Stimulated activated naive CD8-positive, alpha-beta T cell treated with anti-CD3 and anti-CD28 coated beads, Interleukin-15, amount 100 ng/mL, for 72 hours (primary cell): ENCODE measurements around the gene HOXD10.

Source experiments
- ATAC-seq: fragments of 150-1000 bp; cut with Tn5 transposase; 2 replicates; pipeline ENCODE4 v1.10.0; 2021; ENCODE audit warnings: mild to moderate bottlenecking, moderate library complexity
- DNase-seq, 2 donors: peaks; one replicate each; pipeline ENCODE4 v3.0.0; 2021 to 2022
- H3K27ac Mint-ChIP-seq, 2 donors: one replicate each; pipeline ENCODE4 v1.8.0; 2022; ENCODE audit warnings: mild to moderate bottlenecking in 2 of 2, mixed read lengths in 2 of 2, moderate library complexity in 2 of 2
- H3K27me3 Mint-ChIP-seq: one replicate; pipeline ENCODE4 v1.8.0; 2022; ENCODE audit warnings: mixed read lengths
- H3K4me1 Mint-ChIP-seq: one replicate; pipeline ENCODE4 v1.8.0; 2022; ENCODE audit warnings: mild to moderate bottlenecking, mixed read lengths
- H3K4me3 Mint-ChIP-seq, 2 donors: one replicate each; pipeline ENCODE4 v1.8.0; 2022; ENCODE audit warnings: mild to moderate bottlenecking in 2 of 2, mixed read lengths in 2 of 2, moderate library complexity in 1 of 2
- H3K9me3 Mint-ChIP-seq, 2 donors: one replicate each; pipeline ENCODE4 v1.8.0; 2022; ENCODE audit warnings: mixed read lengths in 2 of 2

Gene HOXD10

GRCh38 chr2:176150584-176151441 lies 34.2 kb downstream of the HOXD10 start:
- no peaks in the 10 kb centered on the region for H3K9me3 Mint-ChIP-seq
- ATAC-seq (no peak), DNase-seq (no peak)
- H3K4me3 Mint-ChIP-seq = no peak overlapping the region
- peaks cover 99% of the 10 kb centered on the region for H3K27me3 Mint-ChIP-seq
- H3K4me1 Mint-ChIP-seq = peaks cover 14% of the 10 kb centered on the region
- H3K27ac Mint-ChIP-seq = no peak overlapping the region

DNA sequence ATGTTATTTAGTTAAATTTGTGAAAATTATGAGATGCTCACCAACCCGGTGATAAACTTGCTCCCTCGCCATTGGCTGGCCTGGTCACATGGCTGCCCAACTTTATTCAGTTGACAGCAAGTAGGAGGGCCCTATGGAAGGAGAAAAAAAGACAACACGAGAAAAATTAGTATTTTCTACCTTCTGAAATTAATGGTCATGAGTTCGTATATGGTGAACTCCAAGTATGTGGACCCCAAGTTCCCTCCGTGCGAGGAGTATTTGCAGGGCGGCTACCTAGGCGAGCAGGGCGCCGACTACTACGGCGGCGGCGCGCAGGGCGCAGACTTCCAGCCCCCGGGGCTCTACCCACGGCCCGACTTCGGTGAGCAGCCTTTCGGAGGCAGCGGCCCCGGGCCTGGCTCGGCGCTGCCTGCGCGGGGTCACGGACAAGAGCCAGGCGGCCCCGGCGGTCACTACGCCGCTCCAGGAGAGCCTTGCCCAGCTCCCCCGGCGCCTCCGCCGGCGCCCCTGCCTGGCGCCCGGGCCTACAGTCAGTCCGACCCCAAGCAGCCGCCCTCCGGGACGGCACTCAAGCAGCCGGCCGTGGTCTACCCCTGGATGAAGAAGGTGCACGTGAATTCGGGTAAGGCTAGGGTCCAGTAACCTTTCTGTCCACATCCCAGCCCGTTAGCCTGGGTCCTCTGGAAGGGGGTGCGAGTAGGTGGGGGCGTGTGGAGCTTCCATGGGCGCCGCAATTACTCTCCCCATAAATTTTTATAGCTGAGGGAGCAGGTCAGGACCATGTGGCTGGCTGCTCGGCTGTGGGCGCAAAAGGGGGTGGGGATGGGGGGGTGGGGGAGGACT lies 35.1 kb downstream of the HOXD10 start, which contains the start of gene HOXD4:
HOXD4 (plus strand) TSS at position 109 of the 846 bp plus-strand sequence; CDS start at position 193, 84 bp downstream.
- no peak within 1 kb of the TSS for H3K27ac Mint-ChIP-seq
- peaks cover 99% of the 10 kb centered on the region for H3K27me3 Mint-ChIP-seq
- H3K4me3 Mint-ChIP-seq = peak within 1 kb of the TSS; percentile 57 to 63
- peaks cover 14% of the 10 kb centered on the region for H3K4me1 Mint-ChIP-seq
- ATAC-seq = peak; percentile 24
- no peaks in the 10 kb centered on the region for H3K9me3 Mint-ChIP-seq
- DNase-seq = no peak

DNA sequence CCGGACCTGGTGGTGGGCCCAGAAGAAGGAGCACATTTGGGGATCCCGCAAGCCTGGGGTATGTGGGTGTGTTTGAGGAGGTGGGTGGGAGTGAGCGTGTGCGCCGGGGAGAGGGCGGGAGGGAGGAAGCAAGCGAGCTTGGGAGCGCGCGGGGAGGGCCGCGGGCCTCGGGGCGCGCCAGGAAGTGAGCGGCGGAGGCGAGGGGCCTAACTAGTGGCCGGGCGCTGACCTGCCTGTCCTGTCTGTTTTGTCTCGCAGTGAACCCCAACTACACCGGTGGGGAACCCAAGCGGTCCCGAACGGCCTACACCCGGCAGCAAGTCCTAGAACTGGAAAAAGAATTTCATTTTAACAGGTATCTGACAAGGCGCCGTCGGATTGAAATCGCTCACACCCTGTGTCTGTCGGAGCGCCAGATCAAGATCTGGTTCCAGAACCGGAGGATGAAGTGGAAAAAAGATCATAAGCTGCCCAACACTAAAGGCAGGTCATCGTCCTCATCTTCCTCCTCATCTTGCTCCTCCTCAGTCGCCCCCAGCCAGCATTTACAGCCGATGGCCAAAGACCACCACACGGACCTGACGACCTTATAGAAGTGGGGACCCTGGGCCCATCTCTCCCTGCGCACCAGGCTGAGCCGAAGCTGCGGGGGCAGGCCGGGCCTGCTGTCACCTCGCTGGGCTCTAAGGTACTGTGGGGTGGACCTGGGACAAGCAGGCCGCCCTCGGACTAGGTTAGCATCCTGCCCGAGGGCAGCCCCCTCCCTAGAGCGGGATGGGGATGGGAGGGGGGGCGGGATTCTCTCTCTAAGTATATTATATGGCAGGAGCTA lies 36.0 kb downstream of the HOXD10 start:
- ATAC-seq (peak; percentile 29), DNase-seq (no peak)
- peak overlapping the region; percentile 57 to 63 for H3K4me3 Mint-ChIP-seq
- no peaks in the 10 kb centered on the region for H3K9me3 Mint-ChIP-seq
- H3K27ac Mint-ChIP-seq = no peak overlapping the region
- H3K27me3 Mint-ChIP-seq = peaks cover 99% of the 10 kb centered on the region
- peaks cover 19% of the 10 kb centered on the region for H3K4me1 Mint-ChIP-seq

DNA sequence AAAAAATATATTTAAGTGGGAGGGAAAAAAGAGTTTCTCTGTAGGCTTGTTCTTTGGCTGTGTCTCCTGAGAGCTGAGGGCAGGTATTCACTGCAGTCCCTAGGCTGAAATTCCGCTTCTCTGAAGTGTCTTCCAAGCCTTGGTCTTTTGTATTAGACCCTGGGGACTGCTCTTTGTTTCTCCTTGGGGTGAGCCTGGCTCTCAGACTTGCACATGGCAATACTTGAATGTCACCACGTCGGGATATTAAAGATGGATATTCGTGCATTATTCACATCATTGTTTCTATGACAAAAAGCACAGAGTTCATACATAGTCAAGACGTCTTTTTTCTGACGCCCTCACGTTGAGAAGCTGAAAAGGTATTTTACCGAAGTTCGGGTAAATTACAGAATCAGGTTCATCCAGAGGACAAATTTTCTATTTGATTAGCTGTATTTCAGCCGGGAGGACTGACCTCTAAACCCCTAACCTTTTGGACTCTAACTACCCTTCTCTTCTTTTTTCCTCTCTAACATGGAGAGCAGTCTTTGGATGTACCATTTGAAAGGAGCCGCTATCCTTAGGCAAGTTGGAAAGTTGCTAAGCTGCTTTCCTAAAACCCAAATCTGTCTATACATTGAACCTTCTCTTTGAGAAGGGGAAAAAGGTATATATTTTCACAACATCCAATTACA lies 38.1 kb downstream of the HOXD10 start:
- no peak overlapping the region for H3K4me3 Mint-ChIP-seq
- no peak for DNase-seq
- no peak overlapping the region for H3K27ac Mint-ChIP-seq
- H3K27me3 Mint-ChIP-seq = peaks cover 99% of the 10 kb centered on the region
- H3K4me1 Mint-ChIP-seq = peaks cover 29% of the 10 kb centered on the region
- no peak for ATAC-seq
- H3K9me3 Mint-ChIP-seq = no peaks in the 10 kb centered on the region

DNA sequence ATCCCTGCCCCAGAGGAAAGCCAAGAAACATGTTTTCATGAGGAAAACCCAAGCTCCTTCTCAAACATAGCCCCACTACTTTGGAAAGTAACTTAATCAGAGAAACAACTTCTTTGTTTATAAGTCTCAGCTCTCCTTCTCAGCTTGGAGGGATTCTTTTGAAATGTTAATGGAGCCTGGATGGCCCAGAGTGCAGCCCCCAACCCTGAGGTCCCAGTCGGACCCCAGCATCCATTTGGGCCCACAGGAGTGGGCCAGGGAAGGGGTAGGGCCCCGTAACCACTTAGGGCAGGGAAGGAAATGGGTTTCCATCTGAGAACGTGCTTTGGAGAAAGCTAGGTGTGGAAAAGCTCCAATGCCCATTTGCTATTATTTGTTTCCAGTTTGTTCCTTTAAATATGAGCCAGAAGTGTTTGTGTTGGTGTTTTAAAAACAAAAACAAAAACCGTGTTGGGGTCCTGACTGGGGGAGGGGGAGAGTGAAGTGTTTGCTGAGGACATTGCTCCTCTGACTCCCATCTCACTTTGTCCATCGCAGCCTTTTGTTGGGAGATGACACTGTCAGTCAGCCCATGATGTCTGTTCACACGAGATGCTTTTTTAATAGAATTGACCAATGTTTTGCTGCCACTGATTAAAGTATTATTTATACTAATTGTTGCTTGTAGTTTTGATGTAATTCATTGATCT lies 38.9 kb downstream of the HOXD10 start:
- peaks cover 30% of the 10 kb centered on the region for H3K4me1 Mint-ChIP-seq
- H3K9me3 Mint-ChIP-seq = no peaks in the 10 kb centered on the region
- H3K27ac Mint-ChIP-seq = no peak overlapping the region
- no peak for ATAC-seq
- peaks cover 99% of the 10 kb centered on the region for H3K27me3 Mint-ChIP-seq
- no peak for DNase-seq
- H3K4me3 Mint-ChIP-seq = no peak overlapping the region

GRCh38 chr2:176156301-176156806 lies 39.8 kb downstream of the HOXD10 start:
- DNase-seq = no peak
- Mint-ChIP-seq H3K9me3 (no peaks in the 10 kb centered on the region), H3K27me3 (peaks cover 99% of the 10 kb centered on the region), H3K4me3 (no peak overlapping the region), H3K4me1 (peaks cover 37% of the 10 kb centered on the region), H3K27ac (no peak overlapping the region)
- ATAC-seq = no peak

GRCh38 chr2:176156807-176157498 lies 40.4 kb downstream of the HOXD10 start, which contains the start of gene HOXD3:
HOXD3 (plus strand) TSS chr2:176157307; CDS start chr2:176169115, 11,808 bp downstream.
- DNase-seq (no peak), ATAC-seq (no peak)
- Mint-ChIP-seq H3K27ac (no peak within 1 kb of the TSS), H3K27me3 (peaks cover 99% of the 10 kb centered on the region), H3K4me1 (peaks cover 43% of the 10 kb centered on the region), H3K9me3 (no peaks in the 10 kb centered on the region), H3K4me3 (peak within 1 kb of the TSS; percentile 59 to 68)

GRCh38 chr2:176157499-176158185 lies 41.1 kb downstream of the HOXD10 start:
- Mint-ChIP-seq H3K27me3 (peaks cover 99% of the 10 kb centered on the region), H3K4me3 (peak overlapping the region; percentile 59 to 68), H3K4me1 (peaks cover 43% of the 10 kb centered on the region), H3K27ac (no peak overlapping the region), H3K9me3 (no peaks in the 10 kb centered on the region)
- ATAC-seq = no peak
- DNase-seq = no peak

DNA sequence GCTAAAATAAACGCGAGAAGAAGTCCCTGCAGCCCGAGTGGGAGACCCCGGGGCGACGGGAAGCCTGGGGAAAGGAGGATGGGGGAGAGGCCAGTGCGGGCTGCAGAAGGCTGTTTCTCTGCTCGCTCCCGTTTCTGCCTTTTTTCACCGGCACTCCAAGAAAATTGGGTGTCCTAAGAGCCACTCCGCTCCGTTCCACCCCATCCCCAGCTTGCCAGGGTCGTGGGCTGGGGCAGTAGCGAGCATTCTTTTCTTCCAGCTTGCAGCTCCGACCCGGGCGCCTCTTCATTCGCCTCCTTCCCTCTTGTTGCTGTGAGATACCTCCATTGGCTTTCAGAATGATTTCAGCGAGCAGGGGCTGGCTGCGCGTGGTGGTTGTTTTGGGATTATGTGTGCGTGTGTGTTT lies 41.6 kb downstream of the HOXD10 start:
- Mint-ChIP-seq H3K9me3 (no peaks in the 10 kb centered on the region), H3K27me3 (peaks cover 99% of the 10 kb centered on the region), H3K4me3 (peak overlapping the region; percentile 59 to 68), H3K27ac (no peak overlapping the region), H3K4me1 (peaks cover 45% of the 10 kb centered on the region)
- ATAC-seq = no peak
- no peak for DNase-seq

DNA sequence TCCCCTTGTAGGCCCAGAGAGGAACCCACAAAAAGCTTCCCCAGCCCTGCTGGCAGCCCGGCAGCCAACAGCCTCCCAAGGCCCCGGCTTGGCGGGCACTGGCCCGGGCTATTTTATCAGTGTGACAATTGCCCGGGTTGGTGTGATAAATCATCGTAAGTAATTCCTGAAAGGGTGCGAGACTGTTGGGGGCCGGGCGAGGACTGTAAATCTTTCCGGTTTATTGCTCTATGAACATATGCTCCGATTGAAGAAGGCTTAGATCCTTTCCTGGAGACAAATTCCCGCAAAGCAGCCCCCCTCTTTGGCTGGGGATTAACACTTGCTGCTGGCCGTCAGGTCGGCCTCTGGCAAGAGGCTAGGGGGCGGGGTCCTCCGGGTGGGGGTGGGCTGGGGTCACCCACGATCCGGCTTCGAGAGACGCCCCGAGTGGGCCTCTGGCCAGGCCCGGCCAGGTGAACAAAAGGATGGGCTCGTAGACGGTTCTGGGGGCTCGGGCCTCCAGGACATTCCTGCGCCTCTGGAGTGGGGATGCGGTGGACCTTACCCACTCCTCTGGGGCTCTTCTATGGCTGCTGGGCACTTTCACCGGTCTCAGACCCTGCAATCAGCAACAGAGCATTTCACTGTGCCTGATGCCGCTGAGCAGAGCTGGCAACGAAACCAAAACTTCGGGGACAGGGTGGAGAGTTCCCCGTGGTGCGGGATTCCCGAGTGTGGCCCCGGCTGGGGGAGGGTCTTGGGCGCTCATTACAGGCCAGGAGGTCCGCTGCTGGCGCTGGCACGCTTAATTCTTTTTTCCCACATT lies 42.5 kb downstream of the HOXD10 start:
- no peak overlapping the region for H3K27ac Mint-ChIP-seq
- DNase-seq = no peak
- H3K4me3 Mint-ChIP-seq = peak overlapping the region in 1 of 2 donors; percentile 42

GRCh38 chr2:176159663-176160250 lies 43.2 kb downstream of the HOXD10 start:
- Mint-ChIP-seq H3K27me3 (peaks cover 100% of the 10 kb centered on the region), H3K9me3 (no peaks in the 10 kb centered on the region), H3K4me1 (peaks cover 61% of the 10 kb centered on the region), H3K4me3 (peak overlapping the region in 1 of 2 donors; percentile 42), H3K27ac (no peak overlapping the region)
- peak; percentile 43 for ATAC-seq
- DNase-seq = no peak

More for the DNA sequence above, 42.5 kb downstream of the HOXD10 start:
- peaks cover 54% of the 10 kb centered on the region for H3K4me1 Mint-ChIP-seq
- no peak for ATAC-seq
- H3K27me3 Mint-ChIP-seq = peaks cover 100% of the 10 kb centered on the region
- H3K9me3 Mint-ChIP-seq = no peaks in the 10 kb centered on the region
